ENCODE results near the gene SRP68.

SRP68 gene

DNA sequence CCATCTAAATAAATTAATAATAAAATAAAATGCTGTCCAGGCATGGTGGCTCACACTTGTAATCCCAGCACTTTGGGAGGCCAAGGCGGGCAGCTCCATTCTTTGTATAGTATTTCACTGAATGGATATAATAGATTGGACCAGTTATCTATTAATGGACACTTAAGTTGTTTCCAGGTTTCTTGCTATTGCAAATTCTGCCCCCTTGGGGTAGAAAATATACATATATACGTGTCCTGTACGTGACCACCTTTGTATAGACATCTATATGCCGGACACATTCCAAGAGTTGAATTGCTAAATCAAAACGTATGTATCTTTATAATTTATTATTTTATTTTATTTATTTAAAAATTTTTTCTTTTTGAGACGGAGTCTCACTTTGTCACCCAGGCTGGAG, 35.2 kb upstream of the SRP68 start:
- Histone ChIP-seq H3K4me3 (ENCODE audit: control insufficient read depth in 1 of 7, extremely low read depth in 1 of 7, insufficient read depth in 4 of 7, low read depth in 2 of 7, low read length in 6 of 7) (no peak overlapping the region), H3K27ac (ENCODE audit: insufficient read depth in 1 of 2, low read depth in 1 of 2, low read length in 2 of 2, poor library complexity in 1 of 2, severe bottlenecking in 2 of 2) (no peak overlapping the region), H3K4me1 (ENCODE audit: control extremely low read depth in 1 of 4, control insufficient read depth in 4 of 4, insufficient read depth in 4 of 4, low read length in 3 of 4) (peaks cover 3 to 30% (median 17%) of the 10 kb centered on the region in 4 experiments), H3K27me3 (replicated peaks in 2 of 5; ENCODE audit: control insufficient read depth in 4 of 5, insufficient read depth in 5 of 5, low read length in 4 of 5) (no peaks in the 10 kb centered on the region), H3K9me3 (ENCODE audit: control extremely low read depth in 1 of 5, control insufficient read depth in 4 of 5, insufficient read depth in 2 of 5, low read depth in 1 of 5, low read length in 4 of 5) (no peaks in the 10 kb centered on the region), H3K36me3 (ENCODE audit: control insufficient read depth in 4 of 4, insufficient read depth in 4 of 4, low read length in 3 of 4) (no peaks in the 10 kb centered on the region)
- WGBS (ENCODE audit: insufficient coverage), result 88% methylated on average over 1 of the region's 6 CpGs
- CTCF ChIA-PET, result interaction anchor here (0.7 to 0.9 kb wide), 2 partner anchors 10 to 192 kb away, joined by 3 read pairs; no protein-coding TSS in a partner anchor
- POLR2A ChIA-PET, result no interaction called here
- peak; percentile 34 to 58 (median 55) for DNase-seq

- POLR2A ChIA-PET, result no interaction called here
- H3K36me3 ChIP-seq (ENCODE audit: control insufficient read depth in 4 of 4, insufficient read depth in 4 of 4, low read length in 3 of 4), result peaks cover 0 to 5% (median 2%) of the 10 kb centered on the region in 4 experiments
- no peak overlapping the region for H3K27ac ChIP-seq (ENCODE audit: insufficient read depth in 1 of 2, low read depth in 1 of 2, low read length in 2 of 2, poor library complexity in 1 of 2, severe bottlenecking in 2 of 2)
- WGBS (ENCODE audit: insufficient coverage), result no CpG with 5 or more reads among the region's 3 CpGs
- peaks cover 4 to 33% (median 22%) of the 10 kb centered on the region in 4 experiments for H3K4me1 ChIP-seq (ENCODE audit: control extremely low read depth in 1 of 4, control insufficient read depth in 4 of 4, insufficient read depth in 4 of 4, low read length in 3 of 4)
- CTCF ChIA-PET, result interaction anchor here (0.9 to 1.4 kb wide), 7 partner anchors 9 to 192 kb away, joined by 3 to 6 read pairs (median 3); partner anchors contain the start of gene FOXJ1
- H3K27me3 ChIP-seq (replicated peaks in 2 of 5; ENCODE audit: control insufficient read depth in 4 of 5, insufficient read depth in 5 of 5, low read length in 4 of 5), result no peaks in the 10 kb centered on the region
- DNase-seq, result no peak
- no peaks in the 10 kb centered on the region for H3K9me3 ChIP-seq (ENCODE audit: control extremely low read depth in 1 of 5, control insufficient read depth in 4 of 5, insufficient read depth in 2 of 5, low read depth in 1 of 5, low read length in 4 of 5)
- no peak overlapping the region for H3K4me3 ChIP-seq (ENCODE audit: control insufficient read depth in 1 of 7, extremely low read depth in 1 of 7, insufficient read depth in 4 of 7, low read depth in 2 of 7, low read length in 6 of 7)
Measured at GRCh38 chr17:76106703-76107102, 34.4 kb upstream of the SRP68 start.

- Histone ChIP-seq H3K4me3 (ENCODE audit: control insufficient read depth in 1 of 7, extremely low read depth in 1 of 7, insufficient read depth in 4 of 7, low read depth in 2 of 7, low read length in 6 of 7) (no peak overlapping the region), H3K36me3 (ENCODE audit: control insufficient read depth in 4 of 4, insufficient read depth in 4 of 4, low read length in 3 of 4) (peaks cover 2 to 19% (median 13%) of the 10 kb centered on the region in 4 experiments), H3K27me3 (replicated peaks in 2 of 5; ENCODE audit: control insufficient read depth in 4 of 5, insufficient read depth in 5 of 5, low read length in 4 of 5) (no peaks in the 10 kb centered on the region), H3K9me3 (ENCODE audit: control extremely low read depth in 1 of 5, control insufficient read depth in 4 of 5, insufficient read depth in 2 of 5, low read depth in 1 of 5, low read length in 4 of 5) (no peaks in the 10 kb centered on the region), H3K4me1 (ENCODE audit: control extremely low read depth in 1 of 4, control insufficient read depth in 4 of 4, insufficient read depth in 4 of 4, low read length in 3 of 4) (peaks cover 4 to 33% (median 23%) of the 10 kb centered on the region in 4 experiments), H3K27ac (ENCODE audit: insufficient read depth in 1 of 2, low read depth in 1 of 2, low read length in 2 of 2, poor library complexity in 1 of 2, severe bottlenecking in 2 of 2) (no peak overlapping the region)
- CTCF ChIA-PET, result interaction anchor here (0.9 to 2.2 kb wide), 6 partner anchors 10 to 174 kb away, joined by 3 to 8 read pairs (median 3); no protein-coding TSS in a partner anchor
- WGBS (ENCODE audit: insufficient coverage), result 100% methylated on average over 4 of the region's 5 CpGs
- no peak for DNase-seq
- POLR2A ChIA-PET, result no interaction called here
Measured at GRCh38 chr17:76104896-76105231, 32.5 kb upstream of the SRP68 start.

DNA sequence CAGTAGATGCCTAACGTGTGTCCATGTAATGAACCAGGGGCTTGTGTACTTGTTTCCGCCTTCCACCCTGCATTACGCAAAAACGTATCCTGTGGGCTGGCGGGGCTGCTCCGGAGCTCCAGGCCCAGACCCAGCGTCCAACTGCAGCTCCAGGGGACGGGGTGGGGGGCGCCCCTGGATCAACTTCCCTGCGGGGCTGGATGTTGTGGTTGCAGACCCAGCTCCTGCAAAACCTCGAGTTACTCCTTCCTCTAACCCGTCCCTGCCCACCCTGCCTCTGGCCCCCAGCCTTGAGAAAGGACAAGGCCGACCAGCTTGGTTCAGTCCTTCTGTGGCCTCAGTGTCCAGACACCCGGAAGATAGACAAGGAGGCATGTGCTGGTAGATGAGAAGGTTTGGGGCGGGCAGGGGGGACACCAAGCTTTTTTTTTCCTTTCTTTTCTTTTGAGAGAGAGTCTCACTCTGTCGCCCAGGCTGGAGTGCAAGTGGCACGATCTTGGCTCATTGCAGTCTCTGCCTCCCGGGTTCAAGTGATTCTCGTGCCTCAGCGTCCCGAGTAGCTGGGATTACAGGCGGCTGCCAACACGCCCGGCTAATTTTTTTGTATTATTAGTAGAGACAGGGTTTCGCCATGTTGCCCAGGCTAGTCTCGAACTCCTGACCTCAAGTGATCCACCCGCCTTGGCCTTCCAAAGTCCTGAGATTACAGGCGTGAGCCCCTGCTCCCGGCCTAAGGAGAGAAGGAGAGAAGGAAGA, 32.0 kb upstream of the SRP68 start:
- Histone ChIP-seq H3K27me3 (replicated peaks in 2 of 5; ENCODE audit: control insufficient read depth in 4 of 5, insufficient read depth in 5 of 5, low read length in 4 of 5) (no peaks in the 10 kb centered on the region), H3K36me3 (ENCODE audit: control insufficient read depth in 4 of 4, insufficient read depth in 4 of 4, low read length in 3 of 4) (peaks cover 6 to 24% (median 17%) of the 10 kb centered on the region in 4 experiments), H3K4me3 (ENCODE audit: control insufficient read depth in 1 of 7, extremely low read depth in 1 of 7, insufficient read depth in 4 of 7, low read depth in 2 of 7, low read length in 6 of 7) (peak overlapping the region in 6 of 7 experiments; percentile 78 to 88 (median 80)), H3K27ac (ENCODE audit: insufficient read depth in 1 of 2, low read depth in 1 of 2, low read length in 2 of 2, poor library complexity in 1 of 2, severe bottlenecking in 2 of 2) (peak overlapping the region; percentile 66 to 86), H3K4me1 (ENCODE audit: control extremely low read depth in 1 of 4, control insufficient read depth in 4 of 4, insufficient read depth in 4 of 4, low read length in 3 of 4) (peaks cover 4 to 33% (median 23%) of the 10 kb centered on the region in 4 experiments), H3K9me3 (ENCODE audit: control extremely low read depth in 1 of 5, control insufficient read depth in 4 of 5, insufficient read depth in 2 of 5, low read depth in 1 of 5, low read length in 4 of 5) (no peaks in the 10 kb centered on the region)
- CTCF ChIA-PET, result interaction anchor here (0.5 to 2.2 kb wide), 10 partner anchors 11 to 173 kb away, joined by 3 to 8 read pairs (median 3); partner anchors contain the start of gene ZACN
- no peak for DNase-seq
- POLR2A ChIA-PET, result no interaction called here
- WGBS (ENCODE audit: insufficient coverage), result 84% methylated on average over 25 of the region's 29 CpGs

DNA sequence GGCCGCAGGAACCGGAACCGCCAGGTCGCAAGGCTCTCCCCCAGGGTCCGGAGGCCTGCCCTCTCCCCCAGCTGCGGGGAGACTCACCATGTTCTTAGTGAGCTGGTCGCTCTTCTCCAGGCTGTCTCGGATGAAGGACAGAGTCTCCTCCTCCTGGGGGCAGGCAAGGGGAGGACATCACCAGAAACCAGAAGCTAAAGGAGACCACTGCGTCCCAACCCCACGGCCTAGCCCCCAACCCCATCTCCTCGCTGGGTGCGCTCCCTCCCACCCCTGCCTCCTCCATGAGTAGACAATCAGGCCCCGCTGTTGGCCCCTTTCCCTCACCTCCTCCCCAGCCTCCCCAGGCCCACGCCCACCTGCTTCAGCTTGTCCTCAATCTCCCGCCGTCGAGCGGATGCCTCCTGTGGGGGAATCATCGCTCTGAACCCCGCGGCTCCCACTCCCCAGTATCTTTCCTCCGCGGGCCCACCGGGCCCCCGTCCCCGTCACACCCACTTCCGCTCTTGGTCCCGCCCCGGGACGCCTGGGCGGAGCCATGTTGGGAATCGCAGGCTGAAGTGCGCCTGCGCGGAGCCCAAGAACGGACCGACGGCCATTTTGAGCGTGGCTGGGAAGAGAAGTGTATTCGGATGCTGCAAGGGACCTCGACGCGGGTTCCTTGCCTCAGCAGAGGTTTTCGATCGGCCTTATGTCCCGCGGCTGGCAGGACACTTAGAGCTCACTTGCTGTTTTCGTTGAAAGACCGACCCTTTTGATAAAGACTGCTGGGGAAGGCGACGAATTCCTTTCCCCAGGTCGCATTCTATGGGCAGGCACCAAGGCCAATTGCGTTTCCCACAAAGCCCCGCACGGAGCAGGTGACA, 31.2 kb upstream of the SRP68 start, which contains the start of gene EXOC7:
EXOC7 (minus strand) TSS at position 514 of the 866 bp plus-strand sequence; CDS start at position 419, 95 bp downstream.
- DNase-seq, result peak; percentile 88 to 94 (median 90)
- POLR2A ChIA-PET, result interaction anchor here (0.8 kb wide), 1 partner anchor 31 kb away, joined by 3 read pairs; the partner anchor contains the start of gene SRP68
- Histone ChIP-seq H3K27ac (ENCODE audit: insufficient read depth in 1 of 2, low read depth in 1 of 2, low read length in 2 of 2, poor library complexity in 1 of 2, severe bottlenecking in 2 of 2) (peak within 1 kb of the TSS; percentile 66 to 86), H3K4me1 (ENCODE audit: control extremely low read depth in 1 of 4, control insufficient read depth in 4 of 4, insufficient read depth in 4 of 4, low read length in 3 of 4) (peaks cover 4 to 33% (median 23%) of the 10 kb centered on the region in 4 experiments), H3K9me3 (ENCODE audit: control extremely low read depth in 1 of 5, control insufficient read depth in 4 of 5, insufficient read depth in 2 of 5, low read depth in 1 of 5, low read length in 4 of 5) (no peaks in the 10 kb centered on the region), H3K27me3 (replicated peaks in 2 of 5; ENCODE audit: control insufficient read depth in 4 of 5, insufficient read depth in 5 of 5, low read length in 4 of 5) (no peaks in the 10 kb centered on the region), H3K4me3 (ENCODE audit: control insufficient read depth in 1 of 7, extremely low read depth in 1 of 7, insufficient read depth in 4 of 7, low read depth in 2 of 7, low read length in 6 of 7) (peak within 1 kb of the TSS; percentile 53 to 88 (median 79)), H3K36me3 (ENCODE audit: control insufficient read depth in 4 of 4, insufficient read depth in 4 of 4, low read length in 3 of 4) (peaks cover 6 to 26% (median 19%) of the 10 kb centered on the region in 4 experiments)
- CTCF ChIA-PET, result interaction anchor here (0.5 to 2.2 kb wide), 11 partner anchors 11 to 172 kb away, joined by 3 to 8 read pairs (median 3); partner anchors contain the start of gene ZACN
- 7% methylated on average over 49 of the region's 55 CpGs for WGBS (ENCODE audit: insufficient coverage)

- POLR2A ChIA-PET, result interaction anchor here (0.8 kb wide), 1 partner anchor 30 kb away, joined by 3 read pairs; the partner anchor contains the start of gene SRP68
- H3K9me3 ChIP-seq (ENCODE audit: control extremely low read depth in 1 of 5, control insufficient read depth in 4 of 5, insufficient read depth in 2 of 5, low read depth in 1 of 5, low read length in 4 of 5), result no peaks in the 10 kb centered on the region
- peak overlapping the region; percentile 53 to 88 (median 79) for H3K4me3 ChIP-seq (ENCODE audit: control insufficient read depth in 1 of 7, extremely low read depth in 1 of 7, insufficient read depth in 4 of 7, low read depth in 2 of 7, low read length in 6 of 7)
- peak overlapping the region; percentile 66 to 86 for H3K27ac ChIP-seq (ENCODE audit: insufficient read depth in 1 of 2, low read depth in 1 of 2, low read length in 2 of 2, poor library complexity in 1 of 2, severe bottlenecking in 2 of 2)
- 0% methylated on average over 4 of the region's 4 CpGs for WGBS (ENCODE audit: insufficient coverage)
- CTCF ChIA-PET, result interaction anchor here (0.8 to 2.2 kb wide), 5 partner anchors 11 to 162 kb away, joined by 3 to 8 read pairs (median 4); partner anchors contain the start of gene ZACN
- peaks cover 4 to 33% (median 23%) of the 10 kb centered on the region in 4 experiments for H3K4me1 ChIP-seq (ENCODE audit: control extremely low read depth in 1 of 4, control insufficient read depth in 4 of 4, insufficient read depth in 4 of 4, low read length in 3 of 4)
- H3K36me3 ChIP-seq (ENCODE audit: control insufficient read depth in 4 of 4, insufficient read depth in 4 of 4, low read length in 3 of 4), result peaks cover 6 to 29% (median 20%) of the 10 kb centered on the region in 4 experiments
- no peak for DNase-seq
- no peaks in the 10 kb centered on the region for H3K27me3 ChIP-seq (replicated peaks in 2 of 5; ENCODE audit: control insufficient read depth in 4 of 5, insufficient read depth in 5 of 5, low read length in 4 of 5)
Measured at GRCh38 chr17:76102944-76103273, 30.6 kb upstream of the SRP68 start.
